ENCODE measurements around the gene PTER. TPM values are rescaled to one million over a fixed set of nuclear protein-coding genes. Genes with fewer than 3 reads are reported as not detected.

The PTER gene
- total and polyA plus RNA-seq, 9 of the 15 experiments (the other 6 are each of a cell fraction or from before 2014, with no cell fraction given): 15.5 to 42.1 (median 28.6) TPM

DNA sequence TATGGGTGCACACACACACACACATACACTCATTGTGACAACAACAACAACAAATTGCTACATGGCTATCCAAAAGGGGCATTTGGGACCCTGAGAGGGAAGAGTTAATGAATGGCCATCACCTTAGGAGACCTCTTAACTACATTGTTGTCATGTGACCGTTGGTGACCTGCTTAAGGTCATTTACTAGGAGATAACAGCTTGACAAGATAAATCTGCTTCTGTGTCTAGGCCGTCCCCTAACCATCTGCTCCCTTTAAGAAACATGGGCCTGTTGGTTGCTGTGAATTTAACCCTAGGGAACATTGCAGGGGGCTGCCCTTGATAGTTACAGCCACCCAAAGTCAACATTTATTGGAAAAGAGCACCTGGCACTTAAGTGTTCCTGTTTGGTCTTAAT is 55.1 kb downstream of the PTER start (continued):
- TF ChIP-seq ZFP30 (CRISPR knock-in tag; IDR thresholded peaks at IDR 0.05; ENCODE audit: borderline replicate concordance) (no peak), GABPA (tag; conservative IDR thresholded peaks at IDR 0.05; ENCODE audit: low read depth) (no peak), PHB (CRISPR knock-in tag; IDR thresholded peaks at IDR 0.05) (no peak), MEF2D (tag; conservative IDR thresholded peaks at IDR 0.05; ENCODE audit: low read depth) (no peak), ZFX (CRISPR knock-in tag; IDR thresholded peaks at IDR 0.05) (no peak), TAF1 (IDR thresholded peaks at IDR 0.05; ENCODE audit: control insufficient read depth, extremely low read depth, insufficient read depth, low read length, severe bottlenecking) (no peak), ZNF644 (tag; IDR thresholded peaks at IDR 0.05; ENCODE audit: low read depth) (no peak), EHMT2 (IDR thresholded peaks at IDR 0.05) (no peak), RFX5 (IDR thresholded peaks at IDR 0.05; ENCODE audit: low read depth, low read length) (no peak), SETDB1 (IDR thresholded peaks at IDR 0.05; ENCODE audit: low read length) (no peak), ZNF507 (tag; conservative IDR thresholded peaks at IDR 0.05) (no peak), MECOM (CRISPR knock-in tag; IDR thresholded peaks at IDR 0.05) (peak; percentile 96), BCL6 (CRISPR knock-in tag; IDR thresholded peaks at IDR 0.05) (no peak), ZNF384 (IDR thresholded peaks at IDR 0.05; ENCODE audit: low read depth, low read length) (no peak), RAD51 (IDR thresholded peaks at IDR 0.05; ENCODE audit: borderline replicate concordance, low read depth) (peak; percentile 54; the same call in 1 of the 2 replicates), FUS (optimal IDR thresholded peaks at IDR 0.05; ENCODE audit: low read depth, low read length) (no peak), ZNF24 (IDR thresholded peaks at IDR 0.05) (peak; percentile 43; the same call in 1 of the 2 replicates), ARHGAP35 (IDR thresholded peaks at IDR 0.05; ENCODE audit: partially characterized antibody) (no peak)
- TF ChIP-seq, protein P1, sequence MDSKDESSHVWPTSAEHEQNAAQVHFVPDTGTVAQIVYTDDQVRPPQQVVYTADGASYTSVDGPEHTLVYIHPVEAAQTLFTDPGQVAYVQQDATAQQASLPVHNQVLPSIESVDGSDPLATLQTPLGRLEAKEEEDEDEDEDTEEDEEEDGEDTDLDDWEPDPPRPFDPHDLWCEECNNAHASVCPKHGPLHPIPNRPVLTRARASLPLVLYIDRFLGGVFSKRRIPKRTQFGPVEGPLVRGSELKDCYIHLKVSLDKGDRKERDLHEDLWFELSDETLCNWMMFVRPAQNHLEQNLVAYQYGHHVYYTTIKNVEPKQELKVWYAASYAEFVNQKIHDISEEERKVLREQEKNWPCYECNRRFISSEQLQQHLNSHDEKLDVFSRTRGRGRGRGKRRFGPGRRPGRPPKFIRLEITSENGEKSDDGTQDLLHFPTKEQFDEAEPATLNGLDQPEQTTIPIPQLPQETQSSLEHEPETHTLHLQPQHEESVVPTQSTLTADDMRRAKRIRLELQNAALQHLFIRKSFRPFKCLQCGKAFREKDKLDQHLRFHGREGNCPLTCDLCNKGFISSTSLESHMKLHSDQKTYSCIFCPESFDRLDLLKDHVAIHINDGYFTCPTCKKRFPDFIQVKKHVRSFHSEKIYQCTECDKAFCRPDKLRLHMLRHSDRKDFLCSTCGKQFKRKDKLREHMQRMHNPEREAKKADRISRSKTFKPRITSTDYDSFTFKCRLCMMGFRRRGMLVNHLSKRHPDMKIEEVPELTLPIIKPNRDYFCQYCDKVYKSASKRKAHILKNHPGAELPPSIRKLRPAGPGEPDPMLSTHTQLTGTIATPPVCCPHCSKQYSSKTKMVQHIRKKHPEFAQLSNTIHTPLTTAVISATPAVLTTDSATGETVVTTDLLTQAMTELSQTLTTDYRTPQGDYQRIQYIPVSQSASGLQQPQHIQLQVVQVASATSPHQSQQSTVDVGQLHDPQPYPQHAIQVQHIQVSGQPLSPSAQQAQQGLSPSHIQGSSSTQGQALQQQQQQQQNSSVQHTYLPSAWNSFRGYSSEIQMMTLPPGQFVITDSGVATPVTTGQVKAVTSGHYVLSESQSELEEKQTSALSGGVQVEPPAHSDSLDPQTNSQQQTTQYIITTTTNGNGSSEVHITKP (IDR thresholded peaks at IDR 0.05; ENCODE audit: partially characterized antibody): no peak
- TF ChIP-seq, protein P2, sequence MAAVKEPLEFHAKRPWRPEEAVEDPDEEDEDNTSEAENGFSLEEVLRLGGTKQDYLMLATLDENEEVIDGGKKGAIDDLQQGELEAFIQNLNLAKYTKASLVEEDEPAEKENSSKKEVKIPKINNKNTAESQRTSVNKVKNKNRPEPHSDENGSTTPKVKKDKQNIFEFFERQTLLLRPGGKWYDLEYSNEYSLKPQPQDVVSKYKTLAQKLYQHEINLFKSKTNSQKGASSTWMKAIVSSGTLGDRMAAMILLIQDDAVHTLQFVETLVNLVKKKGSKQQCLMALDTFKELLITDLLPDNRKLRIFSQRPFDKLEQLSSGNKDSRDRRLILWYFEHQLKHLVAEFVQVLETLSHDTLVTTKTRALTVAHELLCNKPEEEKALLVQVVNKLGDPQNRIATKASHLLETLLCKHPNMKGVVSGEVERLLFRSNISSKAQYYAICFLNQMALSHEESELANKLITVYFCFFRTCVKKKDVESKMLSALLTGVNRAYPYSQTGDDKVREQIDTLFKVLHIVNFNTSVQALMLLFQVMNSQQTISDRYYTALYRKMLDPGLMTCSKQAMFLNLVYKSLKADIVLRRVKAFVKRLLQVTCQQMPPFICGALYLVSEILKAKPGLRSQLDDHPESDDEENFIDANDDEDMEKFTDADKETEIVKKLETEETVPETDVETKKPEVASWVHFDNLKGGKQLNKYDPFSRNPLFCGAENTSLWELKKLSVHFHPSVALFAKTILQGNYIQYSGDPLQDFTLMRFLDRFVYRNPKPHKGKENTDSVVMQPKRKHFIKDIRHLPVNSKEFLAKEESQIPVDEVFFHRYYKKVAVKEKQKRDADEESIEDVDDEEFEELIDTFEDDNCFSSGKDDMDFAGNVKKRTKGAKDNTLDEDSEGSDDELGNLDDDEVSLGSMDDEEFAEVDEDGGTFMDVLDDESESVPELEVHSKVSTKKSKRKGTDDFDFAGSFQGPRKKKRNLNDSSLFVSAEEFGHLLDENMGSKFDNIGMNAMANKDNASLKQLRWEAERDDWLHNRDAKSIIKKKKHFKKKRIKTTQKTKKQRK (IDR thresholded peaks at IDR 0.05; ENCODE audit: borderline replicate concordance, low read depth, low read length): no peak
- TF ChIP-seq, protein P3, sequence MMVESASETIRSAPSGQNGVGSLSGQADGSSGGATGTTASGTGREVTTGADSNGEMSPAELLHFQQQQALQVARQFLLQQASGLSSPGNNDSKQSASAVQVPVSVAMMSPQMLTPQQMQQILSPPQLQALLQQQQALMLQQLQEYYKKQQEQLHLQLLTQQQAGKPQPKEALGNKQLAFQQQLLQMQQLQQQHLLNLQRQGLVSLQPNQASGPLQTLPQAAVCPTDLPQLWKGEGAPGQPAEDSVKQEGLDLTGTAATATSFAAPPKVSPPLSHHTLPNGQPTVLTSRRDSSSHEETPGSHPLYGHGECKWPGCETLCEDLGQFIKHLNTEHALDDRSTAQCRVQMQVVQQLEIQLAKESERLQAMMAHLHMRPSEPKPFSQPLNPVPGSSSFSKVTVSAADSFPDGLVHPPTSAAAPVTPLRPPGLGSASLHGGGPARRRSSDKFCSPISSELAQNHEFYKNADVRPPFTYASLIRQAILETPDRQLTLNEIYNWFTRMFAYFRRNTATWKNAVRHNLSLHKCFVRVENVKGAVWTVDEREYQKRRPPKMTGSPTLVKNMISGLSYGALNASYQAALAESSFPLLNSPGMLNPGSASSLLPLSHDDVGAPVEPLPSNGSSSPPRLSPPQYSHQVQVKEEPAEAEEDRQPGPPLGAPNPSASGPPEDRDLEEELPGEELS (CRISPR knock-in tag; IDR thresholded peaks at IDR 0.05; ENCODE audit: borderline replicate concordance): no peak

Measured in K562 (cell line).